ENCODE data around the gene DAAM2.

The DAAM2 gene

GRCh38 chr6:39849228-39849627 lies 57.1 kb downstream of the DAAM2 start:
- DNase-seq (ENCODE audit: low read depth): no peak

- DNase-seq (ENCODE audit: low read depth): no peak
These were observed 57.6 kb downstream of the DAAM2 start for GRCh38 chr6:39849764-39850163.

DNA sequence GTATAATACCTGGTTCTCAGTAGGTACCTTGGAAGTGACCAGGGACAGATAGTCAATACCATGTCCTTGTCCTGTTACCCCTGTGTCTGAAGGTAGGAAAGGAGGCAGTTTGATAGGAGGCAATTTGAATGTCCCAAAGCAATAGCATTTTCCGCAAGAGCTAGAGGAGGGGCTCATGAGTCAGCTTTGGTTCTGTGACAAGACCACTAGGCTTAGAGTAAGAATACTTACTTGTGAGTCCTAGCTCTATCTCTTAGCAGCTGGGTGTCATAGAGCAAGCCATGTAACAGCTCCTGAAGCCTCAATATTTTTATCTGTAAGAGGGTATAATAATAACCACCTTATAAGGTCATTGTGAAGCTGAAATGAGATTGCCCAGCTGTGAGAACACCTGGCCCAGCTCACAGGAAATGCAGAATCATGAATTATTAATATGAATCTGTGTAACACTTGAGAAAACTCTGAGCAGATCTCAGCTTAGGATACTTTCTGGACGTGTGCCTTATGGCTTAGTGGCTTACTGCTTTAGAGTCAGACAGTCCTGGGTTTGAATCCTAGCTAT lies 58.6 kb downstream of the DAAM2 start:
- no peak for DNase-seq (ENCODE audit: low read depth)

DNA sequence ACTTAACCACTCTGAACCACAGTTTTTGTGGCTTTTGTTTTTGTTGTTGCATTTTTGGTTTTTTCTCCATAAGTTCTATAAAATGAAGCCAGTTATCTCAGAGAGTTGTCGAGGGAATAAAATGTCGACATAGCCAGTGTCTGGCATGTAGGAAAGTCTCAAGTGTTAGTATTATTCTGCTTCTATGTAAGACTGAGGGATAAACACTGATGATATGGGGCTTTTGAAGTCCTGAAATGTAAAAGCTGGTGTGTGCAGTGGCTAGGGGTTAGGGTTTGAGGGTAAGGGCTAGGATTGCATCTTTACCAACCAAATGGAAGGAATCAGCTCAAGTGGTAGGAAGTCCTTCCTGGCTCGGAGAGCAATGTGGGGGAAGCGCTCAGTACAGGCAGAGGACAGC lies 59.2 kb downstream of the DAAM2 start:
- no peak for DNase-seq (ENCODE audit: low read depth)

DNA sequence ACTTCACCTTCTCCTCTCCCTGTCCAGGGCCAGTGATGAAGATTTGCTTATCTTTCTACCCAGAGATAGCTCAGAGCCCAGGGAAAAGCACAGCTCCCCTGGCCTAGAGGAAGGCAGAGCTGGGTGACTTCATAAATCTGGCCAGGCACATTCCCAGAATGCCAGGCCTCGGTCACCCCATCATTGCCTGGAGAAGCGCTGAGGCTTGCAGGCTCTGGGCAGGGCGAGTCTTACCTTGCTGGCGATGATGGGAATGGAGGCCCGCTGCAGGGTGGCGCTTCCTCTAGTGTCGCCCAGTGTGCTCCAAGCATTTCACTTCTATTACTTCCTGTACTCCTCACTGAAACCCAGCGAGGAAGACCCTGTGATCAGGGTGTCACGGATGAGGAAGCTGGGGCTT lies 60.1 kb downstream of the DAAM2 start:
- DNase-seq (ENCODE audit: low read depth): no peak

DNA sequence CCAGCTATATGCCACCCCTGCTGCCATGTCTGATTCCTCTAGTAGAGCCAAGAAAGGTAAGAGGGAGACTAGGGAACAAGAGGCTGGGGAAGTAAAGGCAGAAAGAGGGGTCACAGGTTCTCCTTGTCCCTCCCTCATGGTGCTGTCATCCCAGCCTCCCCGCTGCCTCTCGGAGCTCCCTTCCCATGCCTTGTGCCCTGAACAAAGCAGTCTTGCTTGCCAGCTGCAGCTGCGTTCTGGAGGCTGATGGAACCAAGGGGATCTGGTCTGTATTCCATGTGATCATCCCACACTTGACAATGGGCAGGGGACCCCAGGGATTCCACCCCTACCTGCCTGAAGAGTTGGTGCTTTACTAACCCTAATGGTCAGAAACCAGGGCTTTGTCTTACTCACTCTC lies 61.4 kb downstream of the DAAM2 start:
- no peak for DNase-seq (ENCODE audit: low read depth)

GRCh38 chr6:39855356-39855995 lies 63.3 kb downstream of the DAAM2 start:
- DNase-seq (ENCODE audit: low read depth): no peak

DNA sequence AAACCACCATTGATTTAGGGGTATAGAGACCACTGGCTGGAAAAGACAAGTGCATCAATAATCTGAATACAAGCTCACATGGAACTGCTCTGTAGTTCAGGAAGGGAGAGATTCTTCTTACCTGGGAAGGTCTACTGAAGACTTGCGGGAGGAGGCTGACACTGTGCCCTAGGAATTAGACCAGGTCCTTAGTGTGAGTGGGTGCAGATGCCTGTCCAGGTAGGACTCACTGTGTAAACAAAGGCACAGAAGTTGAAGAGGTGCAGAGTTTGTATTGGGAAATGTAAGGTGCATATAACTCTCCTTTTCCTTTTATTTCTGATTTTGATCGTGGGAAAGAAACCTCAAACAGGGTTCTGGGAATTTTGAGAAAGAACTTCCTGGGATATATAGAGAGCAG lies 66.8 kb downstream of the DAAM2 start:
- no peak for DNase-seq (ENCODE audit: low read depth)

GRCh38 chr6:39861663-39862062 lies 69.5 kb downstream of the DAAM2 start:
- DNase-seq (ENCODE audit: low read depth): no peak

GRCh38 chr6:39865011-39865888 lies 73.1 kb downstream of the DAAM2 start:
- DNase-seq (ENCODE audit: low read depth): no peak

- no peak for DNase-seq (ENCODE audit: low read depth)
These were observed 75.4 kb downstream of the DAAM2 start for GRCh38 chr6:39867592-39867991.

DNA sequence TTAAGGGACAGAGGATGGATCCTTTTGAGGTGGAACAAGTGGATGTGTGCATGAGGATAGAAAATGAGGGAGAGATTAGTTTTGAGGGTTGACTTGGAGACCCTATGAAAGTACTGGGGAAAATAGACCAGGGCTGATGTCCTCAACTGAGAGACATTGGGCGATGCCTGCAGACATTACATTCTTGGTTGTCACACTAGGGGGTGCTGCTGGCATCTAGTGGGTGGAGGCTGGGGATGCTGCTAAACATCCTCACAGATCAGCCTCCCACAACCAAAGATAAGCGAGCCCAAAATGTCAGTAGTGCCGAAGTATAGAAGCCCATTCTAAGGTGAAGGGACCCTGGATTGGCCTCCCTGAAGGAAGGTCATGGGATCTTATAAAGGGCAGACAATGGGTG lies 78.8 kb downstream of the DAAM2 start:
- DNase-seq (ENCODE audit: low read depth): no peak

DNA sequence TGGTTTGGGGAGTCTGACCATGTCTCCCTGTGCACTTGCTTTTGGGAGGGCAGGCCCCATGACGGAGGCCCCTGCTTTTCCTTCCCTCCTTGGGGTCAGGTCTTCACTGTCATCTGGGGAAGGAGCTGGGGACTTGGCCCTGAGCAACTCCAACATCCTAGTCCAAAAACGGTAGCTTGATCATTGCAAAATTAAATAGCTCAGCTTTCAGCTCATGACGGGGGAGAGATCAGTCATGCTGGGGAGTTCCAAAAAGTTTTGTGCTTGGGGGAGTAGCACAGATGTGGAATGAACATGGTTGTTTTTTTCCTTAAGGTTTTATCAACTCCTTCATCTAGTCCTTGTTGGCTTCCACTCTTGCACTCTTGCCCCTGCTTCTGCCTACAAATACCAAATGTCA lies 81.3 kb downstream of the DAAM2 start:
- no peak for DNase-seq (ENCODE audit: low read depth)

DNA sequence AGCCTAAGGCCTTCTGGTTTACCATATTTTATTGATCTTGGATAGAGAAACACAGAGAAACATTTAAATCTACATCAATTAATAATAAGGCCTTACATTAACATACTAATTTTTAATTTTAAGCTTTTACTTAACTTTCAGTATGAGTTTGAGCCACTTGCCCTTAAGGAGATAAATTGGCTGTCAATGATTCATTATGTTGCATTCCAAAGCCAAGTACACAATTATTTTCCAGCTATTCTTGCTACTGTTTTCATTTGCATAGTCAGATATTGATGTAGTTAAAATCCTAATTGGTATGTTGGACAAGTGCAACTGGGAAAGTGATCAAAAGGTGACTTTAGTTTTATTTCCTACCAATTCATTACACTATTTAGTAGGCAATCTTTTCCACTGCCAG lies 83.9 kb downstream of the DAAM2 start:
- no peak for DNase-seq (ENCODE audit: low read depth)

DNA sequence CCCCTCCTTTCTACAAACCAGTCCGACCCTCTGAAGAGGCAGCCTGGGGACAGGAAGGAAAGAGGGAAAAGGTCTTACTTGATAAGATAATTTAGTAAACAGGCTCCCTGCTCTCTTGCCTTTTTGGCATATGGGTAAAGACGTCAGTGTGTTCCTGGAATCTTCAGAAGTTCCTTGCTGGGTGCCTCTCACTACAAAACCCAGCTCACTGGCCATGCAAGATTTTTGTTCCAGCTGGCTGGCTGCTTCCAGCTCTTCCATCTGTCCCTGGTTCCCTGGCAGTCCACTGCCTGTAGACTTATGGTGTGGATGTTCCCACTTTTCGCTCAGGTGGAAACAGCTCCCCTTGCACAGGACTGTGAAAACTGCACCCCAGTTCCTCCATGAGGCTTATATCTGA lies 84.7 kb downstream of the DAAM2 start:
- no peak for DNase-seq (ENCODE audit: low read depth)

DNA sequence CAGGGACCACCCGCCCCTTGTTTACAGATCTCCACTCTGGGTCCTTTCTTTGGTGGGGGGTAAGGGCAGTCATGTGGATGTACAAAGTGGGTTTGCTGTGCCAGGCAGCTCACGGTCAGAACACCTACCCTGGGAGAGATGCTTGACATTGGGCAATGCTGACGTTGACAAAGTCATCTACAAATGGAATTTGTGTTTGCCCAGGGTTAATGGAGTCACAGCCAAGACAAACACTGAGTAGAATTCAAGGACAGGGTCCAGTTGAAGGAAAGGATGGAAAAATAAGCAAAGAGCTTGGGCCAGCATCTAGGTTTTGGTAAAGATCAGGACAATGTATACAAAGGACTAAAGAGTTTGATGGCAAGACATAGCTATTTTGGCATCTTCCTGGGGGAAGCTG lies 87.4 kb downstream of the DAAM2 start:
- no peak for DNase-seq (ENCODE audit: low read depth)

DNA sequence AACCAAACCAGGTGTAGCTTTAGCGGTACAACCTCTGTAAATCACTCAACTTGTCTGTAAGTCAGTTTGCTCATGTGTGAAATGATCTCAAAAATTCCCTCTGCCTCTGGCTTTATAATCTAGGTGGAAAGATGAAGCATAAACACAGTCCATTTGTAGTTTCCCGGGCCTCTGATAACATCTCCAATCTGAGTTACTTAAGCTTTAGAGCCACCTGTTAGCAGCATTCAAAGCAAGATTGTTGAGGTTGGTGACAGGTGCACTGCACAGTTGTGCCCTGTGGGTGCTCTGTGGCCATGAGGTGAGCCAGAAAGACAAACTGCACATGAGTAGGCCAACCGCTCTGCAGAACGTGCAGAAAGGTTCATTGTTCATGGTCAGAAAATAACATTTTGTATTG lies 88.4 kb downstream of the DAAM2 start:
- DNase-seq (ENCODE audit: low read depth): no peak

DNA sequence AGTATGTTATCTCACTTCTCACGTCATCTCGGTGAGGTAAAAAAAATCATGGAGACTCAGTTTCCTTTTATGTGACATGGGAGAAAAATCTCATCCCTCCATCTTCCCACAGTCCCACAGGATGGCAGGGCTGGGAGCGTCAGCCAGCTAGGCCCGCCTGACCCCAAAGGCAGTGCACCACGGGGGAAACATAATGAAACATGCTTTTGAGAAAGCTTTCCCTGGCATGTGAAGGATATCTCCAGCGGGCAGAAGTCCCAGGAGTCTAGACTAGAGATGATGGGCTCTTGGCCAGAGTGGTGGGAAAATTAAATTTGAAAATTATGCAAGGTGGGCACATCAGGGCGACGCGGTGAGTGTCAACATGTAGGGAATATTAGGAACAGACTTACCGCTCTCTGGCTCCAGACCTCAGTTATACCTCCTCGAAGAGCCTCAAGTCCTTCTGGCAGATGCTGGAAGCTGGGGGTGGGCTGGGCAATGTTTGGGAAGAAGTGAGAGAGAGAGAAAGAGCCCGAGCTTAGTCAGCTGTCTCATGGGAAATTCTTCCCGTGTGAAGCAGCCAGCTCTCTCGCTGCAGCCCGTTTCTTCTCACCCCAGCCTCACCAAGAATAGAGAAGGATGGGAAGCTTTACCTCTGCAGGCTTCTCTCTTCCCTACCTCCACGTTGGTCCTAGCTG lies 89.8 kb downstream of the DAAM2 start:
- no peak for DNase-seq (ENCODE audit: low read depth)

DNA sequence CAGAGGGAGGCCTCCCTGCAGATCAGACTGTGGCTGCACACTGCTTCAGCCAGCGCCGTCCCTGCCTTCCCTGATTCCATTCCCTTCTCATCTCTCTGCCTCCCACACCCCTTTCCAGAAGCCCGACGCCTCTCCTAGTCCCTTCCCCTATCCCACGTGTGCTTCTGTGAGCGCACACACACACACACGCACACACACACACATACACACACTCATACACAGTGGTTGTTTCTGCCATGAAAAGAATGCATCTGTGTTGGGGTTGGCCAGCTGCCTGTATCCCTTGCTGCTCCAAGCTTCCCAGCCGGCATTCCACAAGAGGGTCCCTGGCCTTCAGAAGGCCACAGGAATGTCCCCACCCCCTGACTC lies 90.3 kb downstream of the DAAM2 start:
- DNase-seq (ENCODE audit: low read depth): no peak

DNA sequence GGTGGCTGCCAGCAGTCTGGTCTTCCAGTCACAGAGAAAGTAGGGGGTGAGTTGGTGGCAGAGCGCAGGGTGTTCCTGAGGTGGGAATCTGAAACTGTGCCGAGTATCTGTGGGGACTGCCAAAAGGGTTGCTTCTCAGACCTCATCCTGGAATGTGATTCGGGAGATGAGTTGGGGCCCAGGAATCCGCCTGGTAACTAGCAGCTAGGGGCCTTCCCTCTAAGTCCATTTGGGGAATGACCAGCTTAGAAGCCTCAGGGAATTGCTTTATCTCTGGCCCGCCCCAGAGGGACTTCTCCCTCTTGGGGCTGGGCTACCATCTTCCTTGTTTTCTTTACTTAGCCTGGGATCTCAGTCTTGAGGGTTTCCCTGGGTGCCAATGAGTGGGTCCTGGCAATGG lies 92.5 kb downstream of the DAAM2 start:
- DNase-seq (ENCODE audit: low read depth): no peak

- no peak for DNase-seq (ENCODE audit: low read depth)
These were observed 93.5 kb downstream of the DAAM2 start for GRCh38 chr6:39885691-39886090.

GRCh38 chr6:39886871-39887270 lies 94.7 kb downstream of the DAAM2 start:
- no peak for DNase-seq (ENCODE audit: low read depth)

All from T-helper 22 cell (primary cell).